OCI-LY3 (cell line): ENCODE measurements around the gene BRINP1.

Experiments used
- CTCF ChIP-seq: fragments of 200-600, 300-600 bp; sonication (generic); IDR thresholded peaks from 2 replicates; pipeline ENCODE4 v1.5.1; 2014; ENCODE audit warnings: antibody characterized with exemption, low read length, low read depth
- EZH2phosphoT487 ChIP-seq: fragments of 200-600 bp; shearing (Covaris generic); IDR thresholded peaks from 2 replicates; pipeline ENCODE4 v1.6.1; 2018; ENCODE audit warnings: antibody characterized with exemption, mixed run types, low read depth

DNA sequence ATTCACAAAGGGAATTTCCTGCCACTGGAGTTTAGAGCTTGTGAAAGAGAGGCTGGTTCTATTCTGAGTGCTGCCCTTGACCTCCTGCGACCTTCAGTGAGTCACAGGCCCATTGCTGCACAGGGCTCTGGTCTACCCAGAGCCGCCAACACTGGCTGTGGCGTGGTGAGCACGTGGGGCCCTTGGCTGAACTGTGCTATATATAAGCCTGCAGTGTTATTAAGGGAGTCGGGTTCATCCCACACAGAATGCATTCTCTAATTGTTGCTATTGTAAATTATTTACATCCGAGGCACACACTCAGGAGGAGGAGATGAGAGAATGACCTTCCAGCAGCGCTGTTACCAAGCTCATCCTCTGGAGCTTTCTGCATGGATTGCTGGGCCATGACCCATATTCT, 47.1 kb downstream of the BRINP1 start:
- TF ChIP-seq CTCF (no peak), EZH2phosphoT487 (no peak)
